Neural progenitor cell (in vitro differentiated cells): ENCODE data around the gene FBXL13.

Experiments used
- EZH2 ChIP-seq: fragments of 200-600 bp; sonication (generic); IDR thresholded peaks from 2 replicates; pipeline ENCODE4 v1.6.1; 2017; ENCODE audit warnings: antibody characterized with exemption, mild to moderate bottlenecking, moderate library complexity
- EZH2phosphoT487 ChIP-seq: fragments of 200-600 bp; sonication (generic); IDR thresholded peaks from 2 replicates; pipeline ENCODE4 v1.6.1; 2017; ENCODE audit warnings: antibody characterized with exemption
- TF ChIP-seq, protein P1 (sequence below): fragments of 200-600 bp; sonication (generic); IDR thresholded peaks from 2 replicates; pipeline ENCODE4 v1.5.1; 2017; ENCODE audit warnings: antibody characterized with exemption, mild to moderate bottlenecking

DNA sequence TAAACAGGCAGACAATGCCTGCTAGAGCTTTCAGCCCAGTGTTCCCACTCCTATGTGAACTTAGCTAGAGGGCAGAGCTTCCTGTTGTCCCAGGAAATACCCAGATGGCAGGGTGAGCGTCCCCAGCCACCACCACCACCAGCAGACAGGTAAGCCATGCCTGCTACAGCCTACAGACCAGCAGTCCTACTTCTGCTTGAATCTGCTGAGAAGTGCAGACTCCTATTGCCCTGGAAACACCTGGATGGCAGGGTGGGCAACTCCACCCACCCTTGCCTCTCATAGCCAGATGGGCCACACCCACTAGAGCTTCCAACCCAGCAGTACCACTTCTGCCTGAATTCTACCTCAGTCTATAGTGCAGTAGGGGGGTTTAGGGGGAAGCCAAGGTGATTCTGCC lies 64.4 kb downstream of the FBXL13 start:
- TF ChIP-seq, protein P1, sequence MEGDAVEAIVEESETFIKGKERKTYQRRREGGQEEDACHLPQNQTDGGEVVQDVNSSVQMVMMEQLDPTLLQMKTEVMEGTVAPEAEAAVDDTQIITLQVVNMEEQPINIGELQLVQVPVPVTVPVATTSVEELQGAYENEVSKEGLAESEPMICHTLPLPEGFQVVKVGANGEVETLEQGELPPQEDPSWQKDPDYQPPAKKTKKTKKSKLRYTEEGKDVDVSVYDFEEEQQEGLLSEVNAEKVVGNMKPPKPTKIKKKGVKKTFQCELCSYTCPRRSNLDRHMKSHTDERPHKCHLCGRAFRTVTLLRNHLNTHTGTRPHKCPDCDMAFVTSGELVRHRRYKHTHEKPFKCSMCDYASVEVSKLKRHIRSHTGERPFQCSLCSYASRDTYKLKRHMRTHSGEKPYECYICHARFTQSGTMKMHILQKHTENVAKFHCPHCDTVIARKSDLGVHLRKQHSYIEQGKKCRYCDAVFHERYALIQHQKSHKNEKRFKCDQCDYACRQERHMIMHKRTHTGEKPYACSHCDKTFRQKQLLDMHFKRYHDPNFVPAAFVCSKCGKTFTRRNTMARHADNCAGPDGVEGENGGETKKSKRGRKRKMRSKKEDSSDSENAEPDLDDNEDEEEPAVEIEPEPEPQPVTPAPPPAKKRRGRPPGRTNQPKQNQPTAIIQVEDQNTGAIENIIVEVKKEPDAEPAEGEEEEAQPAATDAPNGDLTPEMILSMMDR = no peak
- no peak for TF ChIP-seq EZH2
- TF ChIP-seq EZH2phosphoT487 = no peak
